T-helper 1 cell (primary cell): Measurements from ENCODE around the gene TMEM63B.
"Not testable (repeated sequence)": the region's sequence is repeated elsewhere in the genome, so short reads cannot be mapped to it uniquely, and the experiment has no call there.

Source experiments
- DNase-seq, 5 donors: peaks; one replicate each; pipeline ENCODE4 v3.0.0-alpha.2; 2012 to 2020

TMEM63B gene

DNA sequence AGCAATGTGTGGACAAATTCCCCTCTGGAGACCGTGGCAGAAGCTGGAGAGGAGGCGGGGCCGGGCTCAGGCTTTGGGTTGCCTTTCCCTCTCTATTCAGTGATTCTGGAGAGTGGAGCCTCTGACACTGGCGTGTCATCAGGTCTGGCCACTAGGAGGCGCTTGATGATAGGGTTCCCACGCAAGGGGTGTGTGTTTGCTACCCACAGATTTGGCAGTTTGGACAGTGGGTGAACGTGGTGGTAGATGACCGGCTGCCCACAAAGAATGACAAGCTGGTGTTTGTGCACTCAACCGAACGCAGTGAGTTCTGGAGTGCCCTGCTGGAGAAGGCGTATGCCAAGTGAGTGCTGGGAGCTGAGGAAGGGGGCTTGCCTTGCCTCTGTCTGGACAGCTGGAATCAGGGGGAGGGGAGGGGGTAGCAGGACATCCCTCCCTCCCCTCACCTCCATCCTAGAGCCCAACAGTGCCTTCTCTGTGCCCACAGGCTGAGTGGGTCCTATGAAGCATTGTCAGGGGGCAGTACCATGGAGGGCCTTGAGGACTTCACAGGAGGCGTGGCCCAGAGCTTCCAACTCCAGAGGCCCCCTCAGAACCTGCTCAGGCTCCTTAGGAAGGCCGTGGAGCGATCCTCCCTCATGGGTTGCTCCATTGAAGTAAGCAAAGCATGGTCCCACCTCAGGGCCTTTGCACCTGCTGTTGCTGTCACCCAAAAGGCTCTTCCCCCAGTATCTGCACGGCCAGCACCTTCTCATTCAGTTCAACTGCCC is 45.6 kb downstream of the TMEM63B start:
- peak; percentile 45 to 74 (median 64) for DNase-seq

DNA sequence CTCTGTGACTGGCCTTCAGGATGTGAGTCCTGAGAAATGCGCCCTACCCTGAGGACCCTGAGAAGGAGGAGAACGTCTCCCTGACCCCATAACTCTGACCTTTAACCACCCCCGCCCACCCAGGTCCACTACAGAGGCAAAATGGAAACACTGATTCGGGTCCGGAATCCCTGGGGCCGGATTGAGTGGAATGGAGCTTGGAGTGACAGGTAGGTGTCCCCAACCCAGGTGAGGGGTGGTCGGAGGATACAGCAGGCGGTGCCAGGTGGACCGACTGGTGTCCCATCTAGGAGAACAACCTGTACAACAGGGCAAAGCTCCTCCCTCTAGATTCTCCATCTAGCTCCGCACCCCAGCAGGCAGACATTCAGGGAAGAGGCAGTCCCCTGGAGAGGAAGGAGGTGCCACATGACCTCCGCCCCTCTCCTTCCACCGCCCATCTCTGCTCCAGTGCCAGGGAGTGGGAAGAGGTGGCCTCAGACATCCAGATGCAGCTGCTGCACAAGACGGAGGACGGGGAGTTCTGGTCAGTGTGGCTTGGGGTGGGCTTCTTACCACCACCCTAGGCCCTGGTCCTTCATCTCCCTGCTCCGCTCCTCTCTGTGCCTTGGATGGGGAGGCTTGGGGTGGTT is 48.9 kb downstream of the TMEM63B start:
- DNase-seq, result no peak

DNA sequence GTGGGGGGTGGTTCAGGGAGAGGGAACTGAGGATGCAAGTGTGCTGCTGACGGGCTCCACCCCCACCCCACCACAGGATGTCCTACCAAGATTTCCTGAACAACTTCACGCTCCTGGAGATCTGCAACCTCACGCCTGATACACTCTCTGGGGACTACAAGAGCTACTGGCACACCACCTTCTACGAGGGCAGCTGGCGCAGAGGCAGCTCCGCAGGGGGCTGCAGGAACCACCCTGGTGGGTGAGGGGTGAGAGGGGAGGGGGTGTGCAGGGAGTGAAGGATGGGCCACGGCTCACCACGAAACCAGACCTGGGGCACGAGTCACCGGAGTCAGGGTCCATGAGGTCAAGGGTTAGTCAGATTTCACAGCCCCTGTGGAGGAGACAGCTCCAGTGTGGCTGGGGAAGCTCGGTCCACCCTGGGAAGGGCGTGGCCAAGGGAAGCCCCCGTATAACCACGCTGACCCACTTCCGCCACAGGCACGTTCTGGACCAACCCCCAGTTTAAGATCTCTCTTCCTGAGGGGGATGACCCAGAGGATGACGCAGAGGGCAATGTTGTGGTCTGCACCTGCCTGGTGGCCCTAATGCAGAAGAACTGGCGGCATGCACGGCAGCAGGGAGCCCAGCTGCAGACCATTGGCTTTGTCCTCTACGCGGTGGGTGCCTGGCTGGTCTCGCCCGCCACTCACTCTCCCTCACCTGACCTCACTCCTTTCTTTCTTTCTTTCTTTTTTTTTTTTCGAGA is 49.6 kb downstream of the TMEM63B start:
- DNase-seq, result no peak

DNA sequence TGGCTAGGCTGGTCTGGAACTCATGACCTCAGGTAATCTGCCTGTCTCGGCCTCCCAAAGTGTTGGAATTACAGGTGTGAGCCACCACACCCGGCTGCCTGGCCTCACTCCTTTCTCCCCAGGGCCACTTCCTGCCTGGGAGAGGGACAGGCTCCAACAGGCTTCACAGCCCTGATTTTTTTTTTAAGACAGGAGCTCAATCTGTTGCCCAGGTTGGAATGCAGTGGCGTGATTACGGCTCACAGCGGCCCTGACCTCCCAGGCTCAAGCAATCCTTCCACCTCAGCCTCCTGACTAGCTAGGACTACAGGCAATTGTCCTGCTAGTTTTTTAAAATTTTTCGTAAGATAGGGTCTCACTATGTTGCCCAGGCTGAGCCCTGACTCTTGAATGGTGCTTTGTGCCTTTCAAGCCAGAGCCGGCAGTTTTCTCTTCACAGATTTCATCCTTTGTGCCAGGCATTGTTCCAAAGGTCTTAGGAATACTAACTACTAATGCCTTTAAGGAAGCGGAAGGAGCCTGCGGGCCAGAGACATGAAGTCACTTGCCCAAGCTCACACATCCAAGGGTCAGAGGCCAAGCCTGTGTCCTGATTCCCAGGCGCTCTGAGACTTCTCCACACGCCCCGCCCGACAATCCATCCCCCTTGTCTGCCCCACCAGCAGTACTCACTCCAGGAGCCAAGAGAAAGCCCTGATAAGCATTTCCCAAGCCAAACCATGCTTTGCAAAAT is 50.5 kb downstream of the TMEM63B start:
- DNase-seq, result no peak

DNA sequence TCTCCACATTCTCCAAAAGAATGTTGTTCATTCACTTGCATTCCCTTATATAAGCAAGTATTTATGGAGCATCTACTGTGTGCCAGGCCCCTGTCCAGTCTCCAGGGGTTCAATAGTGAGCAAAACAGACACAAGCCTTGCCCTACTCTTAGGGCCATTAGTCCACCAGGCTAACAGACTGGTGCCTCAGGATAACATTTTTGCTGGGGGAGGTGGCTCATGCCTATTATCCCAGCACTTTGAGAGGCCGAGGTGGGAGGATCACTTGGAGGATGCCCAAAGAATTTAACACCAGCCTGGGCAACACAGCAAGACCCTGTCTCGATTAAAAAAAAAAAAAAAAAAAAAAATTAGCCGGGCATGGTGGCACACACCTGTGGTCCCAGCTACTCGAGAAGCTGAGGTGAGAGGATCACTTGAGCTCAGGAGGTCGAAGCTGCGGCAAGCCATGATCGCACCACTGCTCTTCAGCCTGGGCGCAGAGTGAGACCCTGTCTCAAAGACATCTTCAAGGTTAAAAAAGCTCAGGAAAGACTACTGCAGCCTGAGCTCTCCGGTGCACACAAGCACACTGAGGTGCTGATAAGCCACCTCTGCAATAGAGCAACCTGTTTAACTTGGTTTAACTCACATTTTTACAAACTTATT is 51.2 kb downstream of the TMEM63B start:
- DNase-seq, result no peak

DNA sequence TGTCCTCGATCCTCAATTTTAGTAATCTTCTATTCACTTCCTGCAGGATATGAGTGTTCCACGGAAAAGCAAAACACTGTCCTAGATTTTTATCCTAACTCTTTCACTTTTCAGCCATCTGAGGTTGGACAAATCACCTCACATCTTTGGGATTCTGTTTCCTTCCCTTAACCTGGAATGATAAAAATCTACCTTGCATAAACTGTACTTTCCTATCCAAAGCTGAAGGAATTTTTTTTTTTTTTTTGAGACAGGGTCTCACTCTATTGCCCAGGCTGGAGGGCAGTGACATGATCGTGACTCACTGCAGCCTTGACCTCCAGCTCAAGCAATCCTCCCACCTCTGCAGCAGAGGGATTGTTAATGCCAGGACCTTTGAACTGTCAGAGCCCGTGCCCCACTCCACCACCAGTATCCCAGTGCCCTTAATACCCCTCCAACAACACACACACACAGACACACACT is 51.8 kb downstream of the TMEM63B start:
- no peak for DNase-seq

DNA sequence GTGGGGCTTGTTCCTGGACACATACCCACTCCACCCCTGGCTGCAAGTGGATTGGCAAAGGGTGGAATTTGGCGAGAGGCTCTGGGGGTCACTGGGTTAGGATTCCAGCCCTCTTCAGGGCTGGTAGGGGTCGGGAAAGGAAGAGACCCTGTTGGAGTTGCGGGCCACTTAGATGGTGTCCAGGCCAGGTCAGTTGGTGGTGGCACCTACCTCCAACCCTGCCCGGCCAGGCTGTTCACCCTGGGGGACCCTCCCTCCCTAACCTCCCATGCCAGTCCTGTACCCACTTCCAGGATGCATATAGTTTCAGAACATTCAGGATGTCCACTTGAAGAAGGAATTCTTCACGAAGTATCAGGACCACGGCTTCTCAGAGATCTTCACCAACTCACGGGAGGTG is 52.3 kb downstream of the TMEM63B start:
- no peak for DNase-seq

DNA sequence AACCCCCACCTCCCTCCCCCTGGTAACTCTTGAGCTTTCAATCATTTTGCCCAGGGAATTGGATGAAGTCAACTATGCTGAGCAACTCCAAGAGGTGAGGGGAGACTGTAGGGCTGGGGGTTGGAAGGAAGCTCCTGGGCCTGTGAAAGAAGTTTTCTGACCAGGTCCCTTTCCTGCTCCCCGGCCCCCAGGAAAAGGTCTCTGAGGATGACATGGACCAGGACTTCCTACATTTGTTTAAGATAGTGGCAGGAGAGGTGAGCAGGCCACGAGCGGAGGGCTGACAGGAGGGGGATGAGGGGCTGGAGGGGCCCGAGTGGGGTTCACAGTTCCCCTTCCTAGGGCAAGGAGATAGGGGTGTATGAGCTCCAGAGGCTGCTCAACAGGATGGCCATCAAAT is 53.1 kb downstream of the TMEM63B start:
- DNase-seq, result no peak

DNA sequence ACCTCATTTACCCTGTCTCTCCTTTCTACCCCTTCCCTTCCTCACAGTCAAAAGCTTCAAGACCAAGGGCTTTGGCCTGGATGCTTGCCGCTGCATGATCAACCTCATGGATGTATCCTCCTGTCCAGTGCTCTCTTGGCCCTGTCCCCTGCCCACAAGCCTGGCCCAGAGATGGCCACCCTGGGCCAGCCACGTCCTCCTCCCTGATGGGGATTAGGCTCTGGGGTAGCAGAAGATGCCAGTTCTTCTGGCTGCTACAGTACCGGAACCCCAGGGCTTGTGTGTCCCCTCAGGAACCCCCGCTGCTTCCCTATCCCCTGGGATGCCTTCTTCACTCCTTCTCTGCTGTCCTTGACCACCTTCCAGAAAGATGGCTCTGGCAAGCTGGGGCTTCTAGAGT is 53.5 kb downstream of the TMEM63B start:
- DNase-seq, result no peak

DNA sequence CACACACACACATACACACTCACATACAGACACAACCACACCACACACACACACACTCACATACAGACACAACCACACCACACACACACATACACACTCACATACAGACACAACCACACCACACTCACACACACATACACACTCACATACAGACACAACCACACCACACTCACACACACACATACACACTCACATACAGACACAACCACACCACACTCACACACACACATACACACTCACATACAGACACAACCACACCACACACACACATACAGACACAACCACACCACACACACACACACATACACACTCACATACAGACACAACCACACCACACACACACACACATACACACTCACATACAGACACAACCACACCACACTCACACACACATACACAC is 54.4 kb downstream of the TMEM63B start:
- DNase-seq, result not testable (repeated sequence)

DNA sequence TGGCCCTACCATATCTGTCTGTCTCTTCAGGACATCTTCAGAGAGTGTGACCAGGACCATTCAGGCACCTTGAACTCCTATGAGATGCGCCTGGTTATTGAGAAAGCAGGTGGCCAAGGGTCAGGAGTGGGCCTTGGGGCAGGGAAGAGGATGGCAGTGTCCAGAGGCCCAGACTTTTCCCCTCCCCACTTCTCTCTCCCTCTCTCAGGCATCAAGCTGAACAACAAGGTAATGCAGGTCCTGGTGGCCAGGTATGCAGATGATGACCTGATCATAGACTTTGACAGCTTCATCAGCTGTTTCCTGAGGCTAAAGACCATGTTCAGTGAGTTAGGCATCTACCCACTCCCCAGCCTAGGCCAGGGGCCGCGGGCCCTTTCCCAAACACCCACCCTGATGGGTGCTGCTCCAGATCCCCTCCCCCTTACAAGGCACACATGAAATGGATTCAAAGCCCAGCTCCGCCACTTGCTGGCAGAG is 55.6 kb downstream of the TMEM63B start:
- no peak for DNase-seq

DNA sequence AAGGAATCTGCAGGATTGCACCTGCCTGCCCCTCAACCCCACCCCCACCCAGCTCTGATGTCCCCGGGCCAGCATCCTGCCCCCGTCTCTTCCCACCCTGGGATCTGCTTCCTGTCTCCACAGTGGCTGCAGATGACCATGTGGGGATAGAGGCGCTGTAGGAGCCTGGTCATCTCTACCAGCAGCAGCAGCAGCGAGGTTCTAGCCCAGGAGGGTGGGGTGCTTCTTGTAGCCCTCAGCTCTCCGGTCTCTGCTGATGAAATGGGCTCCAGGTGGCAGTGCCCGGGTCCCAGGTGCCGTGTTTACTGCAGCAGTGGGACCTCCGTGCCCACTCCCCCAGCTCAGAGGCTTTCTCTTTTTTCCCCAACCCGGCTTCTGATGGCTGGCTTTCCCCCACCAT is 56.4 kb downstream of the TMEM63B start:
- no peak for DNase-seq

DNA sequence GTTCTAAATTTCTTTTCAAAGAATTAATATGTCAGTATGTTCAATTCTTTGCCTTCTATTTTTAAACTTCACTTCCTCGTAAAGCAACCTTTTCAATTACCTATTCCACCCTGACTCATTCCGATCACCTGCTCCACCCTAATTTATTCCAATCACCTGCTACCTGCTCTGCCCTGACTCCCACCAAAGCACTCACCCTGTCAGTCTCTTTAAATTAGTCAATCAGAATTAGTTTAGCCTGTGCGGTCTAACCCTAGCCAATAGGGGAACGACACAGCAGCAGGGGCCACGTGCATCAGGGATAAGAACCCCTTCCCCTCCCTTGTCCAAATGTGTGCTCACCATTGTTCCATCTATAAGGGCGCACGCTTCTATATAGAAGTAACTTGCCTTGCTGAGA is 58.0 kb downstream of the TMEM63B start:
- not testable (repeated sequence) for DNase-seq

DNA sequence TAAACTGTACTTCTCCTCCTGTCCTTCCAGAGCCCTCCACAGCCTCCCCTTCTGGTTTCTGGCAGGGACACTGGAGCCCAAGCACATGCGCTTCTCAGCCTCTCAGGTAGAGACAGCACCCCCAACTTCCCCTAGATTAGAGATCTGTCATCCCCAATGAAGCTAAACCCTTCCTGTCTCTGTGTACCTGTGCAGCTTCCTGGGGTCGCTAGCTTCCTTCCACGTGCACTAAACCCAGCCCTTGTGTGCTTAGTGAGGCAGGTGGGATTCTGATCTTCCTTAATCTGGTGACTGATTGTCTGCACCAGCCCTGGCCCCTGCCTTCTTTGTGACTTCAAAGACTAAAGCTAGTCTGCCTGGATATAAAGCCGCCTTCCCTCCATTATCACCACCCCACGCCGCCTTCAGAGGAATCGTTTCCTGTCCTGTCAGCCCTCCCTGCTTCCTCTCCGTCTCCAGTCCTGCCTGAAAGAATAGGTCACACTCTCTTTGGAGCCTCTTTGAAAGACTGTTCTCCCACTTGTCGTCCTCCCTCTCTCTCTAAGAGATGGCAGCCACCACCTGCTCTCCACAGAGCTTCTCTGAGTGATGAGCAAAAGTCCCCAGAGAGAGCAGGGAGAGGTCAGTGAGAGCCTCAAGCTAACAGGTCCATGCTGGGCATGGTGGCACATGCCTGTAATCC is 58.7 kb downstream of the TMEM63B start:
- no peak for DNase-seq

DNA sequence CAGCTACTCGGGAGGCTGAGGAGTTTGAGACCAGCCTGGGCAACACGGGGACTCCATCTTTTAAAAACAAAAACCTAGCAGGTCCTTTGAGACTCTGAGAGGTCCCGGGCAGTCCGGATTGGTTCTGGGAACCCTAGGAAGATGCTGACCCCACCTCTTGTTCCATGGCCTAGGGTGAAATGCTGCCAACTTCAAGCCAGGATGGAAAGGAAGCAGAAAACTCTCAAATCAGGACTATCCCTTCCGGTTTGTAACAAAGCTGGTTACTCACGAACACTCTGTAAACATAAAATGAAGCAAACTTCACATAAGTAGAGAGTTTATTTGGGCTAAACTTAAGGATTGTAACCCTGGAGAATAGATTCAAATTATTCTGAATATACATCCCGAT is 59.3 kb downstream of the TMEM63B start:
- DNase-seq, result no peak

DNA sequence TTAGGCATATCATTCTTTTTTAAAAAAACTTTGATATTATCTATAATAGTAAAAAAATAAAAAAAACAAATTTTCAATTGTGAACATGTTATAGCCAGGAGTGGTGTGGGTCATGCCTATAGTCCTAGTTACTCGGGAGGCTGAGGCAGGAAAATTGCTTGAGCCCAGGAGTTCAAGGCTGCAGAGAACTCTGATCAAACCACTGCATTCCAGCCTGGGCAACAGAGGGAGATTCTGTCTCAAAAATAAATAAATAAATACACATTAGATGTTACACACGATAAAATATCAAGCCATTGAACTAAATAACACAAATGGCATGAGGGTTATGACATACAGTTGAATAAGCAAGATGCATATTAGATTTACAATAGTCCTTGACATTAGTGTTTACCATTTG is 61.5 kb downstream of the TMEM63B start:
- DNase-seq, result no peak

DNA sequence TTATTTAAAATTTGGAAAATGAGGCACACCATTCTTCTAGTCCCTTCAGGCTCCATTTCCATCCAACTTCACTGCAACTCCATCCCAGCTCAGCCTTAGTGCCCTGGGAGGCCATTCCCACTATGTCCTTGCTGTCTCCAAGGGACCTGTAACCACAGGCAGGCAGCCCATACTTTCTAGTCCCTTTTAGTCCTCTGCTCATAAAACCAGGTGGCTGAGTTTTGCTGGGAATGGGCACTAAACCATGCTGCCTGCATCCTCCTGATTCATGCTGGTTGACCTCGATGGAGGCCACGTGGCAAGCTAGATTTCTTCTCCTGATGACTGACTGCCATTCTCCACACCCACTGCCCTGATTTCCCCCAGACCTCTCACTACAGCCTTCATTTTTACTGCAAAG is 61.9 kb downstream of the TMEM63B start:
- no peak for DNase-seq

DNA sequence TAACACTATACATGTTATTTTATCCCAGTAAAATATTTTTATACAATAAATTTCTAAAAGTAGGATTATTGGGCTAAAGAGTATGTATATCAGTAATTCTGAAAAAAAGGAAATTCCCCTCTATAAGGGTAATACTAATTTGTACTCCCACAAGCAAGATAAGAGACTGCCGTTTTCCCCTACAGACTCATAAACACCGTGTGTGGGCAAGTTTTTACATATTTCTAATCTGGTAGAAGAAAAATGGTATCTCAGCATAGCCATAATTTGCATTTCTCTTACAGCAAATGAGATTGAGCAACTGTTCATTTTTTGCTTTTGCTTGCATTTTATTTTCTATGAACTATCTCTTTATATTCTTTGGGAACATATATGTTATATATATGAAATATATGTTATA is 63.4 kb downstream of the TMEM63B start:
- no peak for DNase-seq

DNA sequence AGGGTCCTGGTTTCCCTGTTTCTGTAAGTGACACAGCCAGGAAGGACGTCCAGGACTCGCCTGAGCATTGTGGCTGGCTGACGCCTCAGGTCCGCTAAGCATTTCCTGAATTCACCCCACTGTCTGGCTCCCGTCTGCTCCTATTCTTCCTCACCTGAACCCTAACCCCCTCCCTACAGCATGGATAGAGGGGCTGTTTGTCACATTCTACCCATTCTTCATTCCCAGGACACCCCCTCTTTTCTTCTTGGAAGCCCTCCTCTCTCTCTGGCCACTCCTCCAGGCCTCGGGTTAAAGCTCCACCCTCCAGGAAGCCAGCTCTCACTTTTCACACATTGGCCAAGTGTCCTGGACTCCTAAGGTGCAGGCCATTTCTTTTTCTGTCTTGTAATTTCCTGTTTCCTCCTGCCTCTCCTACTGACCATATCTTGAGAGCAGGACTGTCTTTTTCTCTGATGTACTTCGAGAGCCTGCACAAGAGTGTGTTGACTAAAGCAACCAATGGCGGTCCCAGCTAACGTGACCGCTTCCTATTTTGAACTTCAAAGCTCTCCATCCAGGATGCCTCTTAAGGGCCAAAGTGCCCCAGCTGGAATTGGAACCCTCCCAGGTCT is 65.2 kb downstream of the TMEM63B start:
- no peak for DNase-seq

DNA sequence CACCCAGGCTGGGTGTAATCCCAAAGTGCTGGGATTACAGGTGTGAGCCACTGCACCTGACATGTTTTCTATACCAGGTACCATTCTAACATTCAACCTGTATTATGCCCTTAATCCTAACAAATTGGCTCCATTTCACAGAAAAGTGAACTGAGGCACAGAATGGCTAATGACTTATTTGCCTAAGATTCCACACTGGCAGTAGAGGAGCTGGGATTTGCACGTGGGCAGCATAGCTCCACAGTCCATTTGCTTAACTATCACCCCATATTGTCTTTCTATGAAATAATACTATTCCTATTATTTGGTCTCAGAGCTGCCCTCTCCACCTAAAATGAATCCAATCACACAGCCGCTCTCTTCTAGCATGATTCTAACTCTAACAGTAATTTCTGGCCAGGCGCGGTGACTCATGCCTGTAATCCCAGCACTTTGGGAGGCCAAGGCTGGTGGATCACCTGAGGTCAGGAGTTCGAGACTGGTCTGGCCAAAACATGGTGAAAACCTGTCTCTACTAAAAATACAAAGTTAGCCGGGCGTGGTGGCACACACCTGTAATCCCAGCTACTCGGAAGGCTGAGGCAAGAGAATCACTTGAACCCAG is 66.1 kb downstream of the TMEM63B start:
- no peak for DNase-seq

DNA sequence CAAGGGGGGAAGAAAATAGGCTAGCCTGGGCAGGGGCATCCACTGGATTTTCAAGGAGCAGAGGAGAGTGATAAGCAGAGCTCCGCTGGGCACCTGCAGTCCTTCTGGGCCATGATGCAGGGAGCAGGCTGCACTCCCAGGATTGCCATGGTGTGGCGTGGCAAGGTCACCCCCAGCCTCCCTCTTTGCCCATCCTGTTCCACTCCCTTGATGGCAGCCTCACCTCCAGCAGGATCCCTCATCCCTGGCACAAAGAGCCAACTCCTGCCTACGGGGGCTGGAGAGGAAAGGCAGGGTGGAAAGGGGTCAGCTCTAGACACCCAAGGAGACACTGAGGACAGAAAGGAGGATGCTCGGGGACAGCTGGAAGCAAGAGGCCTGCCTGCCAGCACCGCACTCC is 67.0 kb downstream of the TMEM63B start:
- no peak for DNase-seq
